Activated CD4-positive, alpha-beta T cell treated with anti-CD3 and anti-CD28 coated beads, Interleukin-2, amount 50 U/mL, for 16 hours (primary cell): ENCODE measurements around the gene ENPP6.
A peak's percentile ranks its signal among the peaks of the same experiment; 100 is the strongest.
"Not testable (repeated sequence)": the region's sequence is repeated elsewhere in the genome, so short reads cannot be mapped to it uniquely, and the experiment has no call there.

ENCODE experiments used
- DNase-seq: peaks from one replicate; pipeline ENCODE4 v3.0.0-alpha.2; 2020

The ENPP6 gene

GRCh38 chr4:184051262-184051661 is 166.4 kb downstream of the ENPP6 start:
- DNase-seq: not testable (repeated sequence)

DNA sequence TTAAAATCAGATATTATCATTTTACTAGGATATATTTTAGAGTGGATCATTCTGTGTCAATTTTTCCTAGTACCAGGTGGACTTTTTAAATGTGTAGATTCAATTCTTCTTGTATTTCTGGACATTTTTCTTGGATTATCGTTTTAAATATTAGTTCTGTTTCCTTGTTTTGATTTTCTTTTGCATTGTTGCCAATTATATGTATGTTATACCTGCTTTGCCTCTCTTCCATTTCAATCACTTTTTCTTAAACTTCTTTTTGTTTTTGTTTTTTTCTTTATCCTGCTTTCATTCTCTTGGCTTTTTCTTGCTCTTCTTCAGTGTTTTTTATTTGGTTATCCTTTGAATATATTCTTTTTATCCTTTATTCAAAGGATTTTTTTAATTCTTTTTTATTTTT is 171.5 kb downstream of the ENPP6 start:
- DNase-seq: no peak

DNA sequence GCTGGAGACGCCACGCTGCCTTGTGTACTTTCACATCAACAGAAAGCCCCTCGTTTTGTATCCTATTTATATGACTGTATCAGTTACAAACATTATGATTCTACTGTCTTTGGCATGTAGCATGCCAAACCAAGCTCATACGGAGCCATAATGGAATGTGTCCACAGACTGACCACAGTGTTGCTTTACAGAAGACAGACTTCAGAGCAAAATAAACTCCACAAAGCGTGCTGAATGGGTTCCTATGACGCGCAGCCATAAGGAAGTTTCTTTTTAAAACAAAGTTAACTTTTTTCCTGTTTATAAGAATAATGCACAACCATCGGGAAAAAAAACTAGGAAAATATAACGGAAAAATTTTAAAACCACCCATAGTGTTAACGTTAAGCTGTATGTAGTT is 176.5 kb downstream of the ENPP6 start:
- DNase-seq: no peak

DNA sequence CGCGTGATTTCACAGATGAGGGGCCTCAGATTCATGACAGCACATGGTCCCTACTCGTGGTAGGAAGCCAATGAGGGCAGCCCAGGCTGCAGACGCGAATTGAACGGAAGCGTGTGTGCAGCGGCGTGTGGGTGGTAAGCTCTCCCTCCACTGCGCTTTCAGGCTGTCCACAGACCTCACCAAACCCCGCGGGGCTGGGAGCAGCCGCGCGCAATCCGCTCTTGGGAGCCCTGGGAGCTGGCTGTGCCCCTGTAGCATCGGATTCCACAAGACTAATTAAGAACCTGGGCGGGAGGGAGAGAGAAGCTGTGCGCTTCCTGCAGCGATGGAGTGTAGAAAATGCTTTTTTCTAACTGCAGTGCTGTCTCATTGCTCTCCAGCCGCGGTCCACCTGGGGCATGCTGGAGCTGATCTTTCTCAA is 177.7 kb downstream of the ENPP6 start:
- peak; percentile 12 for DNase-seq
